Measurements from ENCODE around the gene SORCS3.

SORCS3 gene

DNA sequence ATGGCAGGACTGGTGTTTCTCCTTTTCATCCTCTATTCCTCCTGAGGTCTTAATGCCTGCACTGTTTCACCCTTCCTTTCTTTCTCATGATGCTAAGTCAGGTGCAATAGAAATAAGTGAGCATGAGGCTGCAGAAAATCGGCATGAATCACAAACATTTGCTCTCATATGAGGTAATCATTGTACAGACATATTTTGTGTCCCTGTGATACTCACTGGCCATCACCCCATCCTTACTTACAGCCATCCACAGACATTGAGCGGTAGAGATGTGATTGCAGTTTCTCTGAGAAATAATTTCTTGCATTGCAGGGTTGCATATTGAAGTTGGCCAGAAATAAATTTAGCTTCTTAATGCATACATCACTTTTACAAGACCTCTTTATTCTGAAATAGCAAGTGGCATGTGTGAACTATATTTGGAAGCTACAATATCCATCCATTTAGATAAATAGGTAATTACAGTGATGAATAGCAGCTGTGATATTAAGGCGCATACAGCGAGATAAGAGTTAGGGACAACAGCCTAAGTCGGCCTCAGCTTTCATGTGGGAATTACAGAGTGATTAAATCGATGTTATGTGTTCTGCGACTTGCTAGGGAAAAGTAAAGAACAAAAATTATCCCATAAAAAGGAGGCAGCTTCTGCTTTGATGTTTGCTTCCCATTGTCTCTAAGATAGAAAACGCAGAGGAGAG is 612.6 kb downstream of the SORCS3 start:
- no peaks in the 10 kb centered on the region for H3K27me3 Mint-ChIP-seq
- no peak overlapping the region for H3K27ac Mint-ChIP-seq
- H3K36me3 Mint-ChIP-seq (ENCODE audit: low read depth): no peaks in the 10 kb centered on the region
- H3K4me1 Mint-ChIP-seq: no peaks in the 10 kb centered on the region
- DNase-seq: no peak
- no peak overlapping the region for H3K4me3 Mint-ChIP-seq
- peaks cover 4% of the 10 kb centered on the region for H3K9me3 Mint-ChIP-seq
- no peak for ATAC-seq

DNA sequence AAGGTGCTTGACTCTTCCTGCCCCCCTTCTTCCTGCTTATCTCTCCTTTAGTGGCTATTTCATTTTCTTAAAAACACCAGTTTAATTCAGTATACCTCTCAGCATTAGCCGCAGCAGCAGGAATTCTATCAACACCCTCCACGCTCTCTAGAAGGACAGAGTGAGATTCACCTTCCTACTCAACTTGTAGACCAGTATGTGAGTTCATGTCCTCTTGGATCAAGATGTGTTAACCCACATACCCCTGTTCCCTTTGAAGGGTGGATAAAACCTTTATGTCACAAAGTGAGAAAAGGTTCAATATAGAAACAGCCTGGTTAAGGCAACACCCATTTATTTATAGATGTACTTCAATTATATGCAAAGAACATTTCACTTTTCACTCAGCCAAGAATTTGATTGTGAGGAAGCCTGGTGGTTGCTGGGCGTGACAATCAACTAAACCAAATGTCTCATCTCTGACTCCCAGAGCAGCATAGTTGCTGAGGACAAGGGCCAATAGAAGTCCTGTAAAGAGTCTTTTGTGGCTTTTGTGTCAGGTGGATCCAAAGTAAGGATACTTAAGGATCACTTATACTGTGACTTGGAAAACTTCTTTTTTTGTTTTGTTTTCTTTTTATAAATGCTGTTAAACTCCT is 617.1 kb downstream of the SORCS3 start:
- H3K4me1 Mint-ChIP-seq: no peaks in the 10 kb centered on the region
- no peak for DNase-seq
- no peaks in the 10 kb centered on the region for H3K27me3 Mint-ChIP-seq
- no peak overlapping the region for H3K27ac Mint-ChIP-seq
- H3K9me3 Mint-ChIP-seq: no peaks in the 10 kb centered on the region
- H3K36me3 Mint-ChIP-seq (ENCODE audit: low read depth): no peaks in the 10 kb centered on the region
- no peak for ATAC-seq
- H3K4me3 Mint-ChIP-seq: no peak overlapping the region

DNA sequence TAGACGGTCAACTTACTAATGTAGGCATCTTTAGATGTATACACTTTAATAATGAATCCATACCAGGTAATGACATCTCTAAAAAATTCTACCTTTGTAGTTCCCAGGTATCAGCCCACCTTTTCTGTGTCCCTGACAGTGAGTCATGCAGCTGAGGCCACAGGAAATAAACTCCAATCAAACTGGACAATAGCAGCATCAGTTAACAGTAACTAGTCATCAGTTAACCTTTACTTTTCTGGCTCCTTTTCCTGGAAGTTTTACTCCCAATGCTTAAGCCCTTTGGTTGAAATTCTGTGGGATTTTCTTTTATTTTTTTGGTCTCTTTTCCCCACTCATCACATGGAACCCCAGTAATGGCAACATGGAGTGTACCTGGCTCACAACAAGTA is 617.6 kb downstream of the SORCS3 start:
- no peaks in the 10 kb centered on the region for H3K4me1 Mint-ChIP-seq

DNA sequence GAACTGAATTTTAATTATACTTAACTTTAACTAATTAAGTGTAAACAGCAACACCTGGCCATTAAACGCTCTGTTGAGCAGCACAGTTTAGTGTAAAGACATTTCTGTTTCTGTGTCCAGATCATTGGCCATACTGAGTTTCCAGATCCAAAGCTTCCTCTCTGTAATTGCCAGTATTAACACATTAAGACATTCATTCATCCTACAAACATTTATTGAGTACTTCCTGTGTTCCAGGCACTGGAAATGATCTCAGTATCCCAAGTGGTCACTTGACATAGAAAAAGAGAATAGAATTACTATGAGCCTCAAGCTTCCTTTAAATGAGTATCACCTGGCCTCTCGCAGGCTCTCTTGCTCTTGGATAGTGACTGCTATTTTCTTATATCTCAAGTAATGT is 618.1 kb downstream of the SORCS3 start:
- DNase-seq (no peak), ATAC-seq (no peak)
- H3K4me1 Mint-ChIP-seq: no peaks in the 10 kb centered on the region
- no peak overlapping the region for H3K27ac Mint-ChIP-seq
- no peaks in the 10 kb centered on the region for H3K27me3 Mint-ChIP-seq
- H3K4me3 Mint-ChIP-seq: no peak overlapping the region
- H3K36me3 Mint-ChIP-seq (ENCODE audit: low read depth): no peaks in the 10 kb centered on the region
- no peaks in the 10 kb centered on the region for H3K9me3 Mint-ChIP-seq

More for the DNA sequence above, 617.6 kb downstream of the SORCS3 start:
- H3K9me3 Mint-ChIP-seq: no peaks in the 10 kb centered on the region
- no peak for DNase-seq
- no peak for ATAC-seq
- no peak overlapping the region for H3K27ac Mint-ChIP-seq
- no peaks in the 10 kb centered on the region for H3K36me3 Mint-ChIP-seq (ENCODE audit: low read depth)
- no peaks in the 10 kb centered on the region for H3K27me3 Mint-ChIP-seq
- H3K4me3 Mint-ChIP-seq: no peak overlapping the region

DNA sequence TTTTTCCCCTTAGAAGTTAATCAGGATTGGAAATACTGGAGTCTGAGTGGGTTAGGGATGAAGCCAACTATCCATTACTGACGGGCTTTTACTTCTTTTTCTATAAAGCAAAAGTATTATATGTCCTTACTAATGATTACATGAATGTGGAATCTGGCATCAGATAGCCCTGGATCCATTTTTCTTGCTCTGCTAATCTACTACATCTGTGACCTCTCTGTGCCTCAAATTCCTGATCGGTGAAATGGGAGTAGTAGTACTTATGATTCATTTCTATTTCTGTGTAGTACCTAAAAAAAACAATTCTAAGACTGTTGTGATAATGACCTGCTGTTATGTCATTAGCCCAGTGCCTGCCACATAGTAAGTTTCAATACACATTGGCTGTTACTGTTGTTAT is 621.6 kb downstream of the SORCS3 start:
- H3K36me3 Mint-ChIP-seq (ENCODE audit: low read depth): no peaks in the 10 kb centered on the region
- H3K27me3 Mint-ChIP-seq: no peaks in the 10 kb centered on the region
- no peaks in the 10 kb centered on the region for H3K9me3 Mint-ChIP-seq
- ATAC-seq (no peak), DNase-seq (no peak)
- no peak overlapping the region for H3K4me3 Mint-ChIP-seq
- H3K4me1 Mint-ChIP-seq: no peaks in the 10 kb centered on the region
- no peak overlapping the region for H3K27ac Mint-ChIP-seq

DNA sequence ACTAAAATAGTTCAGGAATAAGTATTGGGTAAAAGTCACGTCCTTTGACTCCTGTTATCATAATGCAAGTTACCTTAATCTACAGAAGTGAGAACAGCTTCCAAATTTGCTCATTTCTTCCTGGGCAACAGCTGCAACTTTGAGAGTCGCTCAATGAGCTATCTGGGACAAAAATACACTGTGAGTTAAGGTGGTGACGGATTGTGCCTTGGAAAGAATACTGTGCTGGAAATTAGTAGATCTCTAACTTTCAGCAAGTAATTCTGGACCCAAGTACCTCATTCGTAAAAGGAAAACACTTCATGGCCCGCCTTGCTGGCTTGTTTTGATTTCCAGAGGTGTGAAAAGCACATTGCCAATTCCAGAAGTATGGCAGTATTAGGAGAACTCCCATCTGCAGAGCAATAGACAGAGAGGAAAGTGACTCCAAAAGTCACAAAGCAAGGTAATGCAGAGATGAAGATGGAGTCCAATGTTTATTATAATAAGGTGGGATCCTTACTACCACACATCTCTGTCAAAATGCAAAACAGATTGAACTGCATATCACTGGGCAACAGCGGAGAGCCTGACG is 626.0 kb downstream of the SORCS3 start:
- H3K4me1 Mint-ChIP-seq: no peaks in the 10 kb centered on the region
- ATAC-seq (no peak), DNase-seq (no peak)
- no peak overlapping the region for H3K27ac Mint-ChIP-seq
- no peaks in the 10 kb centered on the region for H3K27me3 Mint-ChIP-seq
- H3K4me3 Mint-ChIP-seq: no peak overlapping the region
- H3K36me3 Mint-ChIP-seq (ENCODE audit: low read depth): no peaks in the 10 kb centered on the region
- H3K9me3 Mint-ChIP-seq: peaks cover 3% of the 10 kb centered on the region

DNA sequence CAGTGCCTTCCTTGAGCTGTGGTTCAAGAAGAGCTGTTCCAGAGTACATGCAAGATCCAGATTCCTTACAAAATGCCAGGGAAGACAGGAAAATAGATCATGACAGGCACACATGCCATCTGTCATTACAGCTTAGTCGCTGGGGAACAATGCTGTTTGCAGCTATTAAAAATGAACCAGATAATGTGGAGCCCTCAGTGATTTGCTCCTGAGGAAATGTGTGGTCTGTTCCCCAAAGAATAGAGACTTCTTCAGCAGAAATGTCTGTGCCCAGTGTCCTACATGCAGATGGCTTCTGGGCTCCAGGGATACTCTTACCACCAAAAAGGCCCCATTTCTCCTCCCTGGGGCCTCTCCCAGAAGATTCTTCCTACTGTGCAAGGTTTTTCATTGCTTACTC is 627.9 kb downstream of the SORCS3 start:
- H3K4me3 Mint-ChIP-seq: no peak overlapping the region
- no peaks in the 10 kb centered on the region for H3K4me1 Mint-ChIP-seq
- H3K27ac Mint-ChIP-seq: no peak overlapping the region
- peaks cover 3% of the 10 kb centered on the region for H3K9me3 Mint-ChIP-seq
- H3K27me3 Mint-ChIP-seq: no peaks in the 10 kb centered on the region
- DNase-seq (no peak), ATAC-seq (no peak)
- no peaks in the 10 kb centered on the region for H3K36me3 Mint-ChIP-seq (ENCODE audit: low read depth)

DNA sequence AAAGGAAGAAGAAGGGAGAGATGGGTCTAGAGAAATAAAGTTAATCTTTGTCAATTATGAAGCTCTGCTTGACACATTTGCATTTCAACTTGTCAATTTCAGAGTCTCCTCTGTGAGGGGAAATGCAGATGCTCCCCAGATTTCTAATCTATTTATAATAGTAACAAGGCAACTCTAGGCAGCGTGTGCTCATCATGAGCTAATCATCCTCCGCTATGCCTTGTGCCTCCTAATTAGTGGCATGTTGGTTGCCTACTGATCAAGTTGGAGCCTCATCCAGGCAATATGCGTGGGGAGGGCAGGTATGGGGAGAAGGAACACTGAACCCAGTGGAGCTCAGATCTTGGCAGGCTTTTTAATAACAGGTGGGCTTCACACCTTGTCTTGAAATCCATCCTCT is 628.6 kb downstream of the SORCS3 start:
- Mint-ChIP-seq H3K36me3 (ENCODE audit: low read depth) (no peaks in the 10 kb centered on the region), H3K27ac (no peak overlapping the region), H3K4me3 (no peak overlapping the region), H3K27me3 (no peaks in the 10 kb centered on the region), H3K9me3 (peaks cover 3% of the 10 kb centered on the region), H3K4me1 (peaks cover 3% of the 10 kb centered on the region)
- DNase-seq (no peak), ATAC-seq (no peak)

DNA sequence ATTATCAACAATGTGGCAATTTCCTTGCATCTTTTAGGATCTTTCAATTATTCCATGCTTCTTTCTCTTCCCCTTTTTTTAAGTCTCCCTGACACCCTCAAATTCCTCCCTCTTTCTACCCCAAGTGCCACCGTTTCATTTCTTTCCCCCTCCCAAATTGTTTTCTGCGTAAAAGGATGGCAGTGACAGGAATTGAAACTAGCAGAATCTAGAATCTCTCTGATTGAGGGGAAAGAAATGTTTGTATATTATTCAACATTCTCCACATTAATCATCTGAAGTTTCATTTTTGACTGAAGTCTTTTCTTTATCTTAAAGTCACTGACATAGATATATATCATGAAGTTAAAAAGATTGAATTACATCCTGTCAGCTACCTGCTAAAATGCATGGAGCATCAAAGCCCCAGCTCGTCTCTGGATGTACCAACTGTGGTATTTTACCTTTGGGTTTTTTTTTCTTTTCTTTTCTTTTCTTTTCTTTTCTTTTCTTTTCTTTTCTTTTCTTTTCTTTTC is 633.5 kb downstream of the SORCS3 start:
- ATAC-seq: no peak
- H3K4me3 Mint-ChIP-seq: no peak overlapping the region
- peaks cover 3% of the 10 kb centered on the region for H3K9me3 Mint-ChIP-seq
- peaks cover 3% of the 10 kb centered on the region for H3K4me1 Mint-ChIP-seq
- H3K27ac Mint-ChIP-seq: no peak overlapping the region
- DNase-seq: no peak
- H3K27me3 Mint-ChIP-seq: no peaks in the 10 kb centered on the region
- no peaks in the 10 kb centered on the region for H3K36me3 Mint-ChIP-seq (ENCODE audit: low read depth)

DNA sequence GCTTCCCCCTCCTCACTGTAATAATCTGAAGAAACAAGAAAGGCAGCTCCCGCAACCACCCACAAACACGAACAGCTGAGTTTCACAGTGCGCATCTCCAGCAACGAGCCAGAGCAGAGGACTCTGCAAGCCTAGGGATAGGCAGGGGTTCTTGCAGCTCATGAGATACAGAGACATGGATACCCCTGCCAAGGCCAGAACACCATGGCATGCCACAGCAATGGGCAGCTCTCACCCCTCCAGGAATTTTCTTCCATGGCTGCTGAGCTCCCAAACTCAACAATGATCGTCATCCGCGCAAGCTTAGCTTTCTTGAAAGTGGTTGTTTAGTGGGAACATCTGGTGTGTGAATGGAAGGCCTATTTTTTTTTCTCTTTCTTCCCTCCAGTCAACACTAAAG is 637.3 kb downstream of the SORCS3 start:
- peaks cover 3% of the 10 kb centered on the region for H3K4me1 Mint-ChIP-seq
- no peaks in the 10 kb centered on the region for H3K36me3 Mint-ChIP-seq (ENCODE audit: low read depth)
- no peaks in the 10 kb centered on the region for H3K27me3 Mint-ChIP-seq
- ATAC-seq (no peak), DNase-seq (no peak)
- H3K4me3 Mint-ChIP-seq: no peak overlapping the region
- H3K9me3 Mint-ChIP-seq: no peaks in the 10 kb centered on the region
- no peak overlapping the region for H3K27ac Mint-ChIP-seq

DNA sequence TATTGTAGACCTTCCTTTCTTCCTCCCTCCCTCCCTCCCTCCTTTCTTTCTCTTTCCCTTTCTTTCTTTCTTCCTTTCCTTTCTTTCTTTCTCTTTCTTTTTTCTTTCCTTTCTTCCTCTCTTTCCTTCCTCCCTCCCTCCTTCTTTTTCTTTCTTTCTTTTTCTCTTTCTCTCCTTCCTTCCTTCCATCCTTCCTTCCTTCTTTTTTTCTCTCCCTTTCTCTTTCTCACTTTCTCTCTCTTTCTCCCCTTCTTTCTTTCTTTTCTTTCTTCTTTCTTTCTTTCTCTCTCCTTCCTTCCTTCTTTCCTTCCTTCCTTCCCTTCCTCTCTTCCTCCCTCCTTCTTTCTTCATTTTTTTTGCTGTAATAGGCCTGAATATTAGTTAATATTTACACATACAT is 638.0 kb downstream of the SORCS3 start:
- Mint-ChIP-seq H3K4me1 (peaks cover 3% of the 10 kb centered on the region), H3K4me3 (no peak overlapping the region), H3K36me3 (ENCODE audit: low read depth) (no peaks in the 10 kb centered on the region), H3K9me3 (no peaks in the 10 kb centered on the region), H3K27me3 (no peaks in the 10 kb centered on the region), H3K27ac (no peak overlapping the region)
- DNase-seq (no peak), ATAC-seq (no peak)

DNA sequence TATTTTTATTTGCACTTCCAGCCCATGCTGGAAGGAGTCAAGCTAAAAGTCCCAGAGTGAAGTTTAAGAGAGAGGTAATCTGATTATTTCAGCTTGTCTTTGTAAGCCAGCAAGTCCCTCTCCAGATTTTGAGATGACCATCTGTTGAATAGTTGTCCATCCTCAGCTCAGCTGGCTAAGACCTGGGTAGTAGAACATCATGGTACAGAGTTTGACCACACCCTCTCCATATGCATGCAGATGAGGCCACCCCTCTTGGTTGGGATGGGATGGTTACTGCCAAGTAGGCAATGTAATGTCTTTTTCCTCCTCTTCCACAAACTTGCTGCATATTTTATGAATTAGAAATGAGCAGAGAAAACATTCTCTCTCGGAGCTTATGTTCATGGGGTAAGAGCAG is 639.8 kb downstream of the SORCS3 start:
- H3K4me1 Mint-ChIP-seq: no peaks in the 10 kb centered on the region
- H3K27me3 Mint-ChIP-seq: no peaks in the 10 kb centered on the region
- ATAC-seq (no peak), DNase-seq (no peak)
- no peak overlapping the region for H3K4me3 Mint-ChIP-seq
- H3K27ac Mint-ChIP-seq: no peak overlapping the region
- no peaks in the 10 kb centered on the region for H3K9me3 Mint-ChIP-seq
- H3K36me3 Mint-ChIP-seq (ENCODE audit: low read depth): no peaks in the 10 kb centered on the region

DNA sequence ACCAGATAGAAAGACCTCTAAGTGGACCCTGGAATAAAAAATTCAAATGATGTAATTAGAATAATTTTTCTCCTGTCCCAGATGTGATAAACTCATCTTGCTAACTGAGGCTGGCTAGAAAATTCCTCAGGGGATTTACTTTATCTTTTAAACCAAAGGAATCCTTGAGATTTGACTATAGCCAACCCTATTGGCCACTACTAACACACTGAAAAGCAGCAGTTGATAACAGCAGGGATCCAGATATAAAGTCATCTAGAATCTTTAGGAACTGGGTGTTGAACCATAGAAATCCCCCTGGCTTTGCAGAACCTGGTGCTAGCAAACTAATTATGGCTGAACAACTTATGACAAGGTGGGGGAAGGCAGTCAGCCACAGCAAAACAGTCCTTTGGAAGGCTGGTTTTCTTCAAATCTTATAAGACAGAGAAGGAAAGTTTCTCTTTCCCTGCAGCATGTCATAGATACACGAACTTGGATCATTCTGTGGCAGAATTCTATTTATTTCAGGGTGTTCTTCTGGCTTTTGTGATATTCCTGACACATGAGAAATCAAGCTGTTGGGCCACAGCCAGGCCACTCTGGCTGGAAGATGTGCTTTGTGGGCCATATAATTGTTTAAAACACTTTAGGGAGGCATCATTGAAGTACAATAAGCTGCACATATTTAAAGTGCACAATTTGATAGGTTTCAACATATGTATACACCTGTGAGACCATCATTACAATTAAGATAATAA is 643.6 kb downstream of the SORCS3 start:
- H3K9me3 Mint-ChIP-seq: no peaks in the 10 kb centered on the region
- no peaks in the 10 kb centered on the region for H3K4me1 Mint-ChIP-seq
- ATAC-seq (no peak), DNase-seq (no peak)
- no peak overlapping the region for H3K27ac Mint-ChIP-seq
- no peak overlapping the region for H3K4me3 Mint-ChIP-seq
- H3K27me3 Mint-ChIP-seq: peaks cover 2% of the 10 kb centered on the region
- H3K36me3 Mint-ChIP-seq (ENCODE audit: low read depth): no peaks in the 10 kb centered on the region

DNA sequence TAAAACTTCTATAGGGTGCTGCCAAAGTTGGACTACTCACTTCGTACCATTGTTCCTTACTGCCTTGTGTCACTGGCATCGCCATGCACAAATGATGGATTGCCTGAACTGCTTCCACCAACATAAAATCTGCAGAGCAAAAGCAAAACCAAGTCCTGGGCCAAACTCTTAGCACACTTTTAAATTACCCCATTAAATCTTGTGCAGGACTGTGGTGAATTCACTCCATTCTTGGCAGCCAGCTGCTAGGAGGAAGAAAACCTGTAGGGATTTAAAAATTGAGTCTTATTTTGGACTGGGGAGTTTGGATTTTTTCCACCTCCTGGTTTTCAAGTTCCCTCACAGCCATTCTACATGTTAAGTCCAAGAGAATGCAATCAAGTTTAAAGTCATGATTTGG is 646.9 kb downstream of the SORCS3 start:
- Mint-ChIP-seq H3K4me3 (no peak overlapping the region), H3K27ac (no peak overlapping the region), H3K4me1 (no peaks in the 10 kb centered on the region), H3K36me3 (ENCODE audit: low read depth) (no peaks in the 10 kb centered on the region), H3K9me3 (no peaks in the 10 kb centered on the region), H3K27me3 (peaks cover 2% of the 10 kb centered on the region)
- DNase-seq (no peak), ATAC-seq (no peak)

DNA sequence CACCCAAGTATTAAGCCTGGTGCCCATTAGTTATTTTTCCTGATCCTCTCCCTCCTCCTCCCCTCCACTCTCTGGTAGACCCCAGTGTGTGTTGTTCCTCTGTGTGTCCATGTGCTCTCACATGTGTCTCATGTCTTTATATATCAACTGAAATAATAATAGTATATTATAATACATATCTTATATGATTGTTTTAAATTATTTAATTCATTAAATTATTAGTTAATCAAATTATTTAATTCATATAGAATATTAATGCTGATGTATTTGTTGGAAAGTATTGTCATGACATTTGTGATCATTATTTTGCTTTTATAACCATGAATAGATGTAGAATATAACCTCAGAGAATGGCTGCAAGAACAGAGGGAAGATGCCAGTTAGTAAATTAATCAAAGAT is 647.5 kb downstream of the SORCS3 start:
- Mint-ChIP-seq H3K4me1 (no peaks in the 10 kb centered on the region), H3K4me3 (no peak overlapping the region)

More for the DNA sequence above, 647.5 kb downstream of the SORCS3 start:
- ATAC-seq (no peak), DNase-seq (no peak)
- Mint-ChIP-seq H3K9me3 (no peaks in the 10 kb centered on the region), H3K27ac (no peak overlapping the region), H3K36me3 (ENCODE audit: low read depth) (no peaks in the 10 kb centered on the region), H3K27me3 (peaks cover 2% of the 10 kb centered on the region)
